Body of pancreas (tissue), 4 donors: ENCODE results near the gene HJURP. TPM values are rescaled to one million over a fixed set of nuclear protein-coding genes. Genes with fewer than 3 reads are reported as not detected.

Experiments
- ATAC-seq: fragments of 150-250 bp; one replicate; pipeline ENCODE4 v1.9.1; 2016
- DNase-seq, 4 donors: peaks; one replicate each; pipeline ENCODE4 v3.0.0-alpha.2; 2019
- H3K27ac ChIP-seq, 4 donors: fragments of 200-600 bp; sonication (generic); 1 replicate in 3 of 4; 2 replicates in 1 of 4; pipeline versions ENCODE4 v1.5.1 to v1.6.1; 2016 to 2019; ENCODE audit warnings: mild to moderate bottlenecking in 1 of 4, mixed read lengths in 1 of 4, moderate library complexity in 1 of 4
- H3K27me3 ChIP-seq, 2 donors: fragments of 200-600 bp; sonication (generic); one replicate each; pipeline ENCODE4 v1.6.0; 2016; ENCODE audit warnings: mild to moderate bottlenecking in 1 of 2
- H3K36me3 ChIP-seq, 2 donors: fragments of 200-600 bp; sonication (generic); replicated peaks in 1 of 2; 2 replicates each; pipeline ENCODE4 v1.5.1; 2016; ENCODE audit warnings: low read depth in 2 of 2; ENCODE audit not compliant: insufficient read depth in 1 of 2
- H3K4me1 ChIP-seq: fragments of 200-600 bp; sonication (generic); one replicate; pipeline ENCODE4 v1.6.0; 2016
- H3K4me3 ChIP-seq, 2 donors: fragments of 200-600 bp; sonication (generic); 1 replicate in 1 of 2; 2 replicates in 1 of 2; pipeline ENCODE4 v1.5.1; 2016 to 2019
- H3K9me3 ChIP-seq, 3 donors: fragments of 200-600 bp; sonication (generic); 1 replicate in 2 of 3; 2 replicates in 1 of 3; pipeline ENCODE4 v1.5.1; 2016
- POLR2A ChIP-seq, 3 donors: fragments of 450-650 bp; IDR thresholded peaks; one replicate each; pipeline ENCODE4 v1.6.1; 2016; ENCODE audit warnings: antibody characterized with exemption in 3 of 3, mild to moderate bottlenecking in 2 of 3
- WGBS, 2 donors: methylation state at CpG; one replicate each; pipeline ENCODE4 v1.1.5; 2017; 5-methylcytosine and 5-hydroxymethylcytosine counted together
- intact Hi-C: fragments of 100-400 bp; cut with DNase I; formaldehyde crosslinking; loops from one replicate; pipeline ENCODE4 v1.15.1; 2023
- total RNA-seq, 2 donors: library from RNA; depleted of rRNA; stranded (reverse); fragments of >200 nt; gene quantifications; one replicate each; pipeline ENCODE4 v1.1.0, GENCODE V29; 2016
- TF ChIP-seq, protein P1 (sequence below), 7 experiments: fragments of 450-650 bp in 4 of 7; fragments of 200-600 bp in 3 of 7; sonication (generic) in 3 of 7; IDR thresholded peaks; one replicate each; pipeline ENCODE4 v1.5.1; 2016 to 2019; ENCODE audit warnings: antibody characterized with exemption in 7 of 7

Gene HJURP
- total RNA-seq, 2 donors from 2014 or later = 3.6 TPM; not detected in 1

DNA sequence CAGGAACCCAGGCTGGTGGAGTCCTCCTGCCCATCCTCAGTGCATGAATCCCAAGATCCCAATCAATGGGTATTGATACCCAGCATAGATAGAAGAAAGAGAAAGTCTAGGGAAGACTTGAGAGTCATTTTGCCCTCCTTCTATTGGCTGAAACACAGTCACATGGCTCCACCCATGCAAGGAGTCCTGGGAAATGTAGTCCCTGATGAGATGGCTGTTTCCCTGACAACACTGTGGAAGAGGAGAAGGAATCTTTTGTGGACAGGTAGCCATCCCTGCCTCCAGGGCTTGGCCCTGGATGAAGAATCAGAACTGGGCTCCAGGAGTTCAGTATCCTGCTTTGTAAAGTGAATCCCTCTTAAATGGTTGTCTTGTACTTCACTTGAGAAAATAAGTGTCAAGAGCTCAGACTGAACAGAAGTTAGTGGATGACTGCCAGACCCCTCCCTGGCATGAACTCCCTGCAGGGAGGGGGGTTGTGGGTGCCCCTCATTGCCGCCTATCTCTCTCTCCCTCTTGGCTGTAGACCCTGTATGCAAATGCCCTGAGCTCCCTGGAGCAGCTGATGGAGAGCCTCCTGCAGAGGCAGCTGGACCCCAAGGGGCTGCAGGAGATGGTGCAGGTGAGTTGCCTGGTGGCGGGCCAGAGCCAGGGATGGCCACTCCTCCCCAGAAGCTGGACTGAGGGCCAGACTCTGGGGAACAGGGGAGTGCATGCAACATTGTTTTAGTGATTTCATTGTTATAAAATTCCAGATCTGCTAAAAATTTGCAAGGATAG, 40.1 kb downstream of the HJURP start:
- no peak overlapping the region for H3K4me3 ChIP-seq
- no peak for TF ChIP-seq POLR2A (IDR thresholded peaks at IDR 0.05)
- TF ChIP-seq, protein P1, sequence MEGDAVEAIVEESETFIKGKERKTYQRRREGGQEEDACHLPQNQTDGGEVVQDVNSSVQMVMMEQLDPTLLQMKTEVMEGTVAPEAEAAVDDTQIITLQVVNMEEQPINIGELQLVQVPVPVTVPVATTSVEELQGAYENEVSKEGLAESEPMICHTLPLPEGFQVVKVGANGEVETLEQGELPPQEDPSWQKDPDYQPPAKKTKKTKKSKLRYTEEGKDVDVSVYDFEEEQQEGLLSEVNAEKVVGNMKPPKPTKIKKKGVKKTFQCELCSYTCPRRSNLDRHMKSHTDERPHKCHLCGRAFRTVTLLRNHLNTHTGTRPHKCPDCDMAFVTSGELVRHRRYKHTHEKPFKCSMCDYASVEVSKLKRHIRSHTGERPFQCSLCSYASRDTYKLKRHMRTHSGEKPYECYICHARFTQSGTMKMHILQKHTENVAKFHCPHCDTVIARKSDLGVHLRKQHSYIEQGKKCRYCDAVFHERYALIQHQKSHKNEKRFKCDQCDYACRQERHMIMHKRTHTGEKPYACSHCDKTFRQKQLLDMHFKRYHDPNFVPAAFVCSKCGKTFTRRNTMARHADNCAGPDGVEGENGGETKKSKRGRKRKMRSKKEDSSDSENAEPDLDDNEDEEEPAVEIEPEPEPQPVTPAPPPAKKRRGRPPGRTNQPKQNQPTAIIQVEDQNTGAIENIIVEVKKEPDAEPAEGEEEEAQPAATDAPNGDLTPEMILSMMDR (IDR thresholded peaks at IDR 0.05) = no peak
- no peaks in the 10 kb centered on the region for H3K36me3 ChIP-seq
- no peaks in the 10 kb centered on the region for H3K9me3 ChIP-seq
- H3K4me1 ChIP-seq = no peaks in the 10 kb centered on the region
- intact Hi-C loops = no loop called here
- ATAC-seq (no peak), DNase-seq (peak in 2 of 4 donors; percentile 3 to 4)
- no peak overlapping the region for H3K27ac ChIP-seq
- 57 to 67% methylated on average over 2 of the region's 2 CpGs for WGBS, 2 donors
- no peaks in the 10 kb centered on the region for H3K27me3 ChIP-seq

DNA sequence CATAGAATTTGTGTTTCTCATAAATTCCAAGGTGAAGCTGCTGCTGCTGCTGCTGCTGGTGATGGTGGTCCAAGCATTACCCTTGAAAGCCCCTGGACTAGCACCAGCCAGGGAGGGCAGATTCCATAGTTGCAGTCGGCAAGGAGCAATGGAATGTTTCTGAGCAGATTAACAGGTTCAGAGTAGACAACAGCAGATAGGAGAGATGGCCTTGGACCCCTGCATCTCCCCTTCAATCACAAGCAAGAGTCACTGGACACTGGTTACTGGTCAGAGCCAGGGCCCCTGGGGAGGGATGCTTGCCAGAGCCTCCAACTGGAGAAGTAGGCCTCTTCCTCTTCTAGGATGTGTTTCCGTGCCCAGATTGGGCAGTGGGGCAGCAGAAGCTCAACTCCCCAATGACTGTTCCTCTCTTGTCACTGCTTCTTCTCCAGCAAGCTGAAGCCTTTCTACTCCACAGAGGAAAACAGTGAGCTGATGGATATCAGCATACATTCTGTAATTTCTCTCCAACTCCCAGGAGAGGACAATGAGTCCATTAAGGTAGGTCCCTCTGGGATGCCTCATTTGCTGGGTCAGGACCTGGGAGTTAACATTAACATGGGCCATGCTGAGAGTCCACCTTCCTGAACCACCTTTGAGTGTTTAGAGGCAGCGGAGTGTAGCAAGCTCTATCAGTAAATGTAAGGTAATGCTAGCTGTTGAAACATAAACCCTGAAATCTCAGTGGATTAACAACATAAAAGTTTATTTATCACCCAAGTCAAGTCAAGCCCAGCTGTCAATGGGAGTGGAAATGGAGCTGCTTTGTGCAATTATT, 40.9 kb downstream of the HJURP start:
- no peaks in the 10 kb centered on the region for H3K9me3 ChIP-seq
- H3K27me3 ChIP-seq = no peaks in the 10 kb centered on the region
- no peak for ATAC-seq
- no peak overlapping the region for H3K4me3 ChIP-seq
- peak in 1 of 4 donors; percentile 1 for DNase-seq
- intact Hi-C loops = no loop called here
- WGBS, 2 donors = 64 to 73% methylated on average over 2 to 3 of the region's 3 CpGs
- TF ChIP-seq, protein P1 (IDR thresholded peaks at IDR 0.05) = no peak
- TF ChIP-seq POLR2A (IDR thresholded peaks at IDR 0.05) = no peak
- no peak overlapping the region for H3K27ac ChIP-seq
- no peaks in the 10 kb centered on the region for H3K36me3 ChIP-seq
- no peaks in the 10 kb centered on the region for H3K4me1 ChIP-seq

DNA sequence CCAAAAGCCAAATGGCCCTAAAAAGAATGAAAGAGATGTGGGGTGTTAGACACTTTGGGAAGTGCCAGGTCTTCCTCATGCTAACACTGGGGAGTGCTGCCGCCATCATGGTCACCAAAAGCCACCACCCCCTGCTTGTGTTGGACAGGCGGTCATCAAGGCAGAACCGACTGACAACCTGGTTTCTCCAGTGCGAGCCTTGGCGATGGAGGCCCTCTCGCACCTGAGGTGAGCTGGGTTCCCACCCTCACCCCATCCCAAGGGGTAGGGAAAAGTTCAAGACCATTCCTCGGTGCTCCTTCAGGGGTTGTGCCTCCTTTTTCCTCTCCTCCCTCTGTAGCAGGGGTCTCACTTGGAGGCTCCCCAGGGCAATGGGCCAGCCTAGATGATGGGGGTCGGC, 42.6 kb downstream of the HJURP start:
- no peaks in the 10 kb centered on the region for H3K36me3 ChIP-seq
- H3K4me3 ChIP-seq = no peak overlapping the region
- no peaks in the 10 kb centered on the region for H3K4me1 ChIP-seq
- H3K27ac ChIP-seq = no peak overlapping the region
- intact Hi-C loops = no loop called here
- H3K27me3 ChIP-seq = no peaks in the 10 kb centered on the region
- H3K9me3 ChIP-seq = no peaks in the 10 kb centered on the region
- DNase-seq = peak in 1 of 4 donors; percentile 4
- WGBS, 2 donors = 72 to 81% methylated on average over 8 of the region's 8 CpGs
- ATAC-seq = no peak
- no peak for TF ChIP-seq POLR2A (IDR thresholded peaks at IDR 0.05)
- TF ChIP-seq, protein P1 (IDR thresholded peaks at IDR 0.05) = no peak

DNA sequence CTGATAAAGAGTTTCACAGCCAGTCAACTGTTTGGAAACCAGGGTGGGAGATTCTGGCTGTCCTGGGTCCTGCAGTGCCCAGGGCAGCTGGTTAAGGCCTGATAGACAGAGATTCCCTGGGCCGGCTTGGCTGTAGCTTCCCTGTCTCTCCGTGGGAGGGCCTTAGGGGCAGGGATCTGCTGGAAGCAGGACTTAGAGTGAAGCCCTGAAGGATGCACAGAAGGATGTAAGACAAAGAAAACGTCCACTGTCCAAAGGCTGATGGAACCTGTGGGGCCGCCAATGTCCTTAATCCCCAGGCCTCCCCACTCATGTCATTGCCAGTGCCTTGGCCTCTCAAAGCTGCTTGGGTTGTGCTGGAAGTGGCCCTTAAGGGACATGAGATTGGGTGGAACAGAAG, 43.2 kb downstream of the HJURP start:
- ATAC-seq = no peak
- TF ChIP-seq POLR2A (IDR thresholded peaks at IDR 0.05) = no peak
- TF ChIP-seq, protein P1 (IDR thresholded peaks at IDR 0.05) = no peak
- intact Hi-C loops = no loop called here

More for the DNA sequence above, 43.2 kb downstream of the HJURP start:
- DNase-seq = peak in 1 of 4 donors; percentile 3
- 67 to 80% methylated on average over 4 of the region's 4 CpGs for WGBS, 2 donors
- Histone ChIP-seq H3K4me3 (no peak overlapping the region), H3K27ac (no peak overlapping the region), H3K9me3 (no peaks in the 10 kb centered on the region), H3K4me1 (no peaks in the 10 kb centered on the region), H3K36me3 (no peaks in the 10 kb centered on the region), H3K27me3 (no peaks in the 10 kb centered on the region)
